Lung (tissue), 12 donors: ENCODE results near the gene TMEM94. TPM values are rescaled to one million over a fixed set of nuclear protein-coding genes. Genes with fewer than 3 reads are reported as not detected.

ENCODE experiments used
- ATAC-seq: fragments of 200-7000 bp; cut with Tn5 transposase; one replicate; pipeline ENCODE4 v1.9.1; 2020; ENCODE audit warnings: moderate number of reproducible peaks; ENCODE audit not compliant: insufficient read depth, low FRiP score
- DNase-seq, 3 donors: peaks; one replicate each; pipeline ENCODE4 v3.0.0-alpha.2; 2013 to 2017
- H3K27ac ChIP-seq, 2 donors: one replicate each; pipeline ENCODE4 v1.5.1; 2013; ENCODE audit warnings: mild to moderate bottlenecking in 2 of 2, moderate library complexity in 2 of 2, control low read depth in 1 of 2, inconsistent platforms in 1 of 2, low read depth in 1 of 2, low read length in 1 of 2
- H3K27me3 ChIP-seq, 3 donors: one replicate each; pipeline ENCODE4 v1.5.1; 2013; ENCODE audit warnings: low read length in 2 of 3; ENCODE audit not compliant: control insufficient read depth in 3 of 3, insufficient read depth in 3 of 3
- H3K36me3 ChIP-seq, 4 donors: one replicate each; pipeline ENCODE4 v1.5.1; 2013; ENCODE audit warnings: low read length in 4 of 4, mild to moderate bottlenecking in 1 of 4, moderate library complexity in 1 of 4; ENCODE audit not compliant: control insufficient read depth in 4 of 4, insufficient read depth in 4 of 4
- H3K4me1 ChIP-seq, 5 donors: one replicate each; pipeline ENCODE4 v1.5.1; 2013; ENCODE audit warnings: low read length in 5 of 5, mild to moderate bottlenecking in 2 of 5, moderate library complexity in 1 of 5; ENCODE audit not compliant: control insufficient read depth in 5 of 5, insufficient read depth in 5 of 5
- H3K4me3 ChIP-seq: one replicate; pipeline ENCODE4 v1.5.1; 2013; ENCODE audit warnings: mild to moderate bottlenecking, control low read depth, moderate library complexity
- H3K9ac ChIP-seq, 2 donors: one replicate each; pipeline ENCODE4 v1.5.1; 2013; ENCODE audit warnings: low read length in 2 of 2, control low read depth in 1 of 2; ENCODE audit not compliant: insufficient read depth in 1 of 2
- H3K9me3 ChIP-seq, 4 donors: one replicate each; pipeline ENCODE4 v1.5.1; 2013; ENCODE audit warnings: low read length in 3 of 4, mild to moderate bottlenecking in 1 of 4, moderate library complexity in 1 of 4; ENCODE audit not compliant: control insufficient read depth in 4 of 4, insufficient read depth in 3 of 4
- WGBS, 2 donors: extraction: QIAGEN DNeasy Blood & Tissue Kit; methylation state at CpG; one replicate each; pipeline ENCODE4 v1.1.7; 2013; 5-methylcytosine and 5-hydroxymethylcytosine counted together
- polyA plus RNA-seq, 2 donors: library from polyadenylated mRNA; stranded (reverse); fragments of 200-250 nt; gene quantifications; one replicate each; pipeline ENCODE4 v1.2.1, GENCODE V29; 2013
- total RNA-seq, 2 donors: library from RNA; depleted of rRNA in 1 of 2; stranded (reverse); fragments of >200 nt in 1 of 2; gene quantifications; one replicate each; pipeline ENCODE4 v1.2.1, GENCODE V29; 2014 to 2021
- TF ChIP-seq, protein P1 (sequence below): IDR thresholded peaks from 2 replicates; pipeline ENCODE4 v1.5.1; 2012; ENCODE audit warnings: mild to moderate bottlenecking; ENCODE audit errors: control extremely low read depth, extremely low read depth
- donor health status: control.
- donor health status: control.
- donor health status: Bipolar disorder and iron deficiency.
- donor health status: healthy.
- donor health status: DM: yes; HTN: yes; CAD: no.

Gene TMEM94
- total and polyA plus RNA-seq, 4 donors = 40.0 to 82.3 (median 53.3) TPM

GRCh38 chr17:75463603-75464002 is 7.2 kb downstream of the TMEM94 start:
- Histone ChIP-seq H3K9me3 (no peaks in the 10 kb centered on the region), H3K36me3 (no peaks in the 10 kb centered on the region), H3K4me3 (no peak overlapping the region), H3K27ac (no peak overlapping the region), H3K9ac (no peak overlapping the region), H3K4me1 (peaks cover 0 to 12% (median 6%) of the 10 kb centered on the region in 5 donors), H3K27me3 (no peaks in the 10 kb centered on the region)
- ATAC-seq (no peak), DNase-seq (no peak)
- WGBS, 2 donors = 96 to 97% methylated on average over 2 of the region's 2 CpGs
- TF ChIP-seq, protein P1, sequence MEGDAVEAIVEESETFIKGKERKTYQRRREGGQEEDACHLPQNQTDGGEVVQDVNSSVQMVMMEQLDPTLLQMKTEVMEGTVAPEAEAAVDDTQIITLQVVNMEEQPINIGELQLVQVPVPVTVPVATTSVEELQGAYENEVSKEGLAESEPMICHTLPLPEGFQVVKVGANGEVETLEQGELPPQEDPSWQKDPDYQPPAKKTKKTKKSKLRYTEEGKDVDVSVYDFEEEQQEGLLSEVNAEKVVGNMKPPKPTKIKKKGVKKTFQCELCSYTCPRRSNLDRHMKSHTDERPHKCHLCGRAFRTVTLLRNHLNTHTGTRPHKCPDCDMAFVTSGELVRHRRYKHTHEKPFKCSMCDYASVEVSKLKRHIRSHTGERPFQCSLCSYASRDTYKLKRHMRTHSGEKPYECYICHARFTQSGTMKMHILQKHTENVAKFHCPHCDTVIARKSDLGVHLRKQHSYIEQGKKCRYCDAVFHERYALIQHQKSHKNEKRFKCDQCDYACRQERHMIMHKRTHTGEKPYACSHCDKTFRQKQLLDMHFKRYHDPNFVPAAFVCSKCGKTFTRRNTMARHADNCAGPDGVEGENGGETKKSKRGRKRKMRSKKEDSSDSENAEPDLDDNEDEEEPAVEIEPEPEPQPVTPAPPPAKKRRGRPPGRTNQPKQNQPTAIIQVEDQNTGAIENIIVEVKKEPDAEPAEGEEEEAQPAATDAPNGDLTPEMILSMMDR = no peak

DNA sequence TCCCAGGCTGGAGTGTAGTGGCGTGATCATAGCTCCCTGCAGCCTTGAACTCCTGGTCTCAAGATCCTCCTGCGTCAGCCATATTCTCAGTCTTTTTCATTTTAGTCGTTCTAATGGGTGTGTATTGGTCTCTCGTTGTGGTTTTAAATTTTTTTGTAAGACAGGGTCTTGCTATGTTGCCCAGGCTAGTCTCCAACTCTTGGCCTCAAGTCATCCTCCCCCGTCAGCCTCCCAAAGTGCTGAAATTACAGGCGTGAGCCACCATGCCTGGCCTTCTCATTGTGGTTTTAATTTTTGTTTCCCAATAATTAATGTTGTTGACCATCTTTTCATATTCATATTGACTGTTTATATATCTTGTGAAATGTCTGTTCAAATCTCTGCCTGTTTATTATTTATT is 8.6 kb downstream of the TMEM94 start:
- H3K4me1 ChIP-seq = peaks cover 0 to 9% (median 0%) of the 10 kb centered on the region in 5 donors
- WGBS, 2 donors = 93 to 95% methylated on average over 6 of the region's 6 CpGs
- no peak overlapping the region for H3K4me3 ChIP-seq
- DNase-seq = no peak
- TF ChIP-seq, protein P1 = no peak
- no peak for ATAC-seq
- H3K36me3 ChIP-seq = no peaks in the 10 kb centered on the region
- H3K9me3 ChIP-seq = no peaks in the 10 kb centered on the region
- no peaks in the 10 kb centered on the region for H3K27me3 ChIP-seq
- no peak overlapping the region for H3K9ac ChIP-seq
- no peak overlapping the region for H3K27ac ChIP-seq

GRCh38 chr17:75468291-75468754 is 11.9 kb downstream of the TMEM94 start:
- no peak overlapping the region for H3K4me3 ChIP-seq
- H3K4me1 ChIP-seq = peaks cover 0 to 10% (median 0%) of the 10 kb centered on the region in 5 donors
- no peaks in the 10 kb centered on the region for H3K9me3 ChIP-seq
- WGBS, 2 donors = 75 to 79% methylated on average over 8 of the region's 8 CpGs
- DNase-seq = peak in 1 of 3 donors; percentile 20
- peaks cover 0 to 16% (median 13%) of the 10 kb centered on the region in 4 donors for H3K36me3 ChIP-seq
- peak overlapping the region in 1 of 2 donors; percentile 36 for H3K27ac ChIP-seq
- TF ChIP-seq, protein P1 = no peak
- no peak for ATAC-seq
- no peak overlapping the region for H3K9ac ChIP-seq
- no peaks in the 10 kb centered on the region for H3K27me3 ChIP-seq

- Histone ChIP-seq H3K4me3 (no peak overlapping the region), H3K36me3 (peaks cover 0 to 18% (median 14%) of the 10 kb centered on the region in 4 donors), H3K27me3 (no peaks in the 10 kb centered on the region), H3K4me1 (peaks cover 0 to 10% (median 0%) of the 10 kb centered on the region in 5 donors), H3K27ac (peak overlapping the region in 1 of 2 donors; percentile 36), H3K9ac (no peak overlapping the region), H3K9me3 (no peaks in the 10 kb centered on the region)
- DNase-seq = no peak
- WGBS, 2 donors = 73 to 85% methylated on average over 13 of the region's 13 CpGs
- TF ChIP-seq, protein P1 = no peak
- no peak for ATAC-seq
These were observed 12.4 kb downstream of the TMEM94 start for GRCh38 chr17:75468779-75469373.
